Suprapubic skin (tissue), 4 donors: ENCODE measurements around the gene WNK1.

ENCODE experiments used
- EP300 ChIP-seq: sonication (generic); formaldehyde crosslinking; IDR thresholded peaks from one replicate; pipeline ENCODE4 v1.6.1; 2017; ENCODE audit warnings: antibody characterized with exemption
- POLR2A ChIP-seq, 2 donors: fragments of 450-650 bp; IDR thresholded peaks; one replicate each; pipeline ENCODE4 v1.6.1; 2017; ENCODE audit warnings: antibody characterized with exemption in 2 of 2, mild to moderate bottlenecking in 2 of 2, moderate library complexity in 2 of 2
- POLR2AphosphoS5 ChIP-seq, 3 donors: sonication (generic); formaldehyde crosslinking; IDR thresholded peaks; one replicate each; pipeline ENCODE4 v1.6.1; 2017; ENCODE audit warnings: antibody characterized with exemption in 3 of 3
- TF ChIP-seq, protein P1 (sequence below), 2 donors: fragments of 200-600 bp in 1 of 2; fragments of 450-650 bp in 1 of 2; sonication (generic) in 1 of 2; IDR thresholded peaks; one replicate each; pipeline ENCODE4 v1.5.1; 2016 to 2019; ENCODE audit warnings: antibody characterized with exemption in 2 of 2, mild to moderate bottlenecking in 1 of 2, moderate library complexity in 1 of 2

DNA sequence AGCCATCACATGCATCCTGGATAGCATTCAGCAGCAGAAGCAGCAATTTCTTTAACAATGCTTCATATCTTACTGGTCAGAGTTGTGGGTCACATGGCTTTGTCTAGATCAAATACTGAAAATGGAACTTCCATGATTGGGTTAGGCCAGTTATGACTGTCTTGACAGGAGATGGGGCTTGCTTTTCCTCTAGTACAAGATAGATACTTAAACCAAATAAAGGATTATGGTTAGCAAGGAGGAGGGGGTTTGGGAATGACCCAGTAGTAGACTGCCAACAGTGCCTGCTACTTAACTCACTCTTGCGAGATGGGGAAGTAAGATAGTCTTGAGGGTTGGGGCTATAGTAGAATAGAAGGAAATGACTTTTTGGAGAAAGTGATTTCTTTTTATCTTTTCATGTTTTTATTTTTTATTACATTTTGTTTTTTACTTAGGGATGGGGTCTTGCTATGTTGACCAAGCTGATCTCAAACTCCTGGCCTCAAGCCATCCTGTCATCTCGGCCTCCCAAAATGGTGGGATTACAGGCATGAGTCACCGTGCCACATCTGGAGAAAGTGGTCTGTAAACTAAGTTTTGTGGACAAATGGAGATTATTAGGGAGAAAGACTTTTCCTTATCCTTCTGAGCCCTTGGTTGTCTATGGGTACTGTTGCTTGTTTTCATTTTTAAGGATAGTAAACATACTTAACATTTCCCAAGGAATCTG, 37.6 kb downstream of the WNK1 start:
- TF ChIP-seq POLR2AphosphoS5 (IDR thresholded peaks at IDR 0.05), result no peak
- TF ChIP-seq, protein P1, sequence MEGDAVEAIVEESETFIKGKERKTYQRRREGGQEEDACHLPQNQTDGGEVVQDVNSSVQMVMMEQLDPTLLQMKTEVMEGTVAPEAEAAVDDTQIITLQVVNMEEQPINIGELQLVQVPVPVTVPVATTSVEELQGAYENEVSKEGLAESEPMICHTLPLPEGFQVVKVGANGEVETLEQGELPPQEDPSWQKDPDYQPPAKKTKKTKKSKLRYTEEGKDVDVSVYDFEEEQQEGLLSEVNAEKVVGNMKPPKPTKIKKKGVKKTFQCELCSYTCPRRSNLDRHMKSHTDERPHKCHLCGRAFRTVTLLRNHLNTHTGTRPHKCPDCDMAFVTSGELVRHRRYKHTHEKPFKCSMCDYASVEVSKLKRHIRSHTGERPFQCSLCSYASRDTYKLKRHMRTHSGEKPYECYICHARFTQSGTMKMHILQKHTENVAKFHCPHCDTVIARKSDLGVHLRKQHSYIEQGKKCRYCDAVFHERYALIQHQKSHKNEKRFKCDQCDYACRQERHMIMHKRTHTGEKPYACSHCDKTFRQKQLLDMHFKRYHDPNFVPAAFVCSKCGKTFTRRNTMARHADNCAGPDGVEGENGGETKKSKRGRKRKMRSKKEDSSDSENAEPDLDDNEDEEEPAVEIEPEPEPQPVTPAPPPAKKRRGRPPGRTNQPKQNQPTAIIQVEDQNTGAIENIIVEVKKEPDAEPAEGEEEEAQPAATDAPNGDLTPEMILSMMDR (IDR thresholded peaks at IDR 0.05), result no peak
- no peak for TF ChIP-seq POLR2A (IDR thresholded peaks at IDR 0.05)
- TF ChIP-seq EP300, result no peak
